B cell (primary cell): ENCODE results near the gene APLF.

ENCODE experiments used
- CTCF ChIP-seq: fragments of 200-600 bp; IDR thresholded peaks from one replicate; pipeline ENCODE4 v1.8.0; 2022; ENCODE audit warnings: antibody characterized with exemption, mild to moderate bottlenecking
- EZH2 ChIP-seq: IDR thresholded peaks from 2 replicates; pipeline ENCODE4 v1.6.1; 2012; ENCODE audit warnings: borderline replicate concordance, low read depth, mild to moderate bottlenecking, moderate library complexity, low read length; ENCODE audit not compliant: insufficient read depth, poor library complexity, severe bottlenecking

GRCh38 chr2:68564426-68564825 lies 97.0 kb downstream of the APLF start:
- TF ChIP-seq CTCF, result no peak
- no peak for TF ChIP-seq EZH2
